ENCODE measurements around the gene DIPK1C. TPM values are rescaled to one million over a fixed set of nuclear protein-coding genes. Genes with fewer than 3 reads are reported as not detected.

The DIPK1C gene
- total RNA-seq, 3 donors from 2014 or later (not counting 1 experiment from before 2014, with no cell fraction given), result not detected

- no peaks in the 10 kb centered on the region for H3K4me1 ChIP-seq (ENCODE audit: control insufficient read depth, insufficient read depth, low read length)
- no peak for DNase-seq
- Mint-ChIP-seq H3K27me3 (ENCODE audit: low read depth in 2 of 2) (peaks cover 5 to 12% of the 10 kb centered on the region in 2 donors), H3K4me3 (no peak overlapping the region), H3K9me3 (no peaks in the 10 kb centered on the region), H3K27ac (no peak overlapping the region), H3K4me1 (no peaks in the 10 kb centered on the region), H3K36me3 (no peaks in the 10 kb centered on the region)
- no peaks in the 10 kb centered on the region for H3K9me3 ChIP-seq (ENCODE audit: control insufficient read depth, insufficient read depth, low read length)
- no peaks in the 10 kb centered on the region for H3K27me3 ChIP-seq (ENCODE audit: control insufficient read depth, insufficient read depth, low read length)
- WGBS (ENCODE audit: insufficient coverage), result 90% methylated on average over 14 of the region's 14 CpGs
- no peak overlapping the region for H3K27ac ChIP-seq (ENCODE audit: low read length)
- H3K36me3 ChIP-seq (ENCODE audit: control insufficient read depth, insufficient read depth, low read length), result no peaks in the 10 kb centered on the region
- intact Hi-C loops (cut with micrococcal nuclease), result no loop called here
- H3K4me3 ChIP-seq (ENCODE audit: low read length), result no peak overlapping the region
- no peak for ATAC-seq
- TF ChIP-seq CTCF (IDR thresholded peaks at IDR 0.05), result no peak
These were observed 11.5 kb downstream of the DIPK1C start for GRCh38 chr18:74445585-74445984.

GRCh38 chr18:74444104-74444503, 13.0 kb downstream of the DIPK1C start:
- intact Hi-C loops (cut with micrococcal nuclease), result no loop called here
- WGBS (ENCODE audit: insufficient coverage), result 94% methylated on average over 3 of the region's 3 CpGs
- TF ChIP-seq CTCF (IDR thresholded peaks at IDR 0.05), result no peak
- no peaks in the 10 kb centered on the region for H3K9me3 ChIP-seq (ENCODE audit: control insufficient read depth, insufficient read depth, low read length)
- H3K36me3 Mint-ChIP-seq, result no peaks in the 10 kb centered on the region
- H3K27ac ChIP-seq (ENCODE audit: low read length), result no peak overlapping the region
- H3K27me3 ChIP-seq (ENCODE audit: control insufficient read depth, insufficient read depth, low read length), result no peaks in the 10 kb centered on the region
- H3K27ac Mint-ChIP-seq, result no peak overlapping the region
- no peak overlapping the region for H3K4me3 Mint-ChIP-seq
- no peaks in the 10 kb centered on the region for H3K36me3 ChIP-seq (ENCODE audit: control insufficient read depth, insufficient read depth, low read length)
- H3K4me1 Mint-ChIP-seq, result no peaks in the 10 kb centered on the region
- H3K4me1 ChIP-seq (ENCODE audit: control insufficient read depth, insufficient read depth, low read length), result no peaks in the 10 kb centered on the region
- ATAC-seq (no peak), DNase-seq (no peak)
- H3K9me3 Mint-ChIP-seq, result no peaks in the 10 kb centered on the region
- H3K27me3 Mint-ChIP-seq (ENCODE audit: low read depth in 2 of 2), result peaks cover 5 to 12% of the 10 kb centered on the region in 2 donors
- H3K4me3 ChIP-seq (ENCODE audit: low read length), result no peak overlapping the region

GRCh38 chr18:74440808-74441427, 16.2 kb downstream of the DIPK1C start:
- H3K36me3 ChIP-seq (ENCODE audit: control insufficient read depth, insufficient read depth, low read length), result no peaks in the 10 kb centered on the region
- H3K27me3 ChIP-seq (ENCODE audit: control insufficient read depth, insufficient read depth, low read length), result no peaks in the 10 kb centered on the region
- DNase-seq (no peak), ATAC-seq (no peak)
- Mint-ChIP-seq H3K36me3 (no peaks in the 10 kb centered on the region), H3K27ac (no peak overlapping the region), H3K4me1 (no peaks in the 10 kb centered on the region), H3K4me3 (no peak overlapping the region), H3K27me3 (ENCODE audit: low read depth in 2 of 2) (peaks cover 7 to 12% of the 10 kb centered on the region in 2 donors), H3K9me3 (no peaks in the 10 kb centered on the region)
- H3K9me3 ChIP-seq (ENCODE audit: control insufficient read depth, insufficient read depth, low read length), result no peaks in the 10 kb centered on the region
- H3K4me3 ChIP-seq (ENCODE audit: low read length), result no peak overlapping the region
- 84% methylated on average over 9 of the region's 9 CpGs for WGBS (ENCODE audit: insufficient coverage)
- TF ChIP-seq CTCF (IDR thresholded peaks at IDR 0.05), result no peak
- no peak overlapping the region for H3K27ac ChIP-seq (ENCODE audit: low read length)
- intact Hi-C loops (cut with micrococcal nuclease), result no loop called here
- H3K4me1 ChIP-seq (ENCODE audit: control insufficient read depth, insufficient read depth, low read length), result no peaks in the 10 kb centered on the region

GRCh38 chr18:74438091-74438490, 19.0 kb downstream of the DIPK1C start:
- Mint-ChIP-seq H3K27me3 (ENCODE audit: low read depth in 2 of 2) (peaks cover 2 to 4% of the 10 kb centered on the region in 2 donors), H3K9me3 (no peaks in the 10 kb centered on the region), H3K36me3 (no peaks in the 10 kb centered on the region), H3K4me3 (no peak overlapping the region), H3K27ac (no peak overlapping the region), H3K4me1 (no peaks in the 10 kb centered on the region)
- Histone ChIP-seq H3K4me1 (ENCODE audit: control insufficient read depth, insufficient read depth, low read length) (no peaks in the 10 kb centered on the region), H3K4me3 (ENCODE audit: low read length) (no peak overlapping the region), H3K9me3 (ENCODE audit: control insufficient read depth, insufficient read depth, low read length) (no peaks in the 10 kb centered on the region), H3K27me3 (ENCODE audit: control insufficient read depth, insufficient read depth, low read length) (no peaks in the 10 kb centered on the region), H3K36me3 (ENCODE audit: control insufficient read depth, insufficient read depth, low read length) (no peaks in the 10 kb centered on the region), H3K27ac (ENCODE audit: low read length) (no peak overlapping the region)
- ATAC-seq (no peak), DNase-seq (no peak)
- intact Hi-C loops (cut with micrococcal nuclease), result no loop called here
- no peak for TF ChIP-seq CTCF (IDR thresholded peaks at IDR 0.05)
- 88% methylated on average over 4 of the region's 6 CpGs for WGBS (ENCODE audit: insufficient coverage)
